HG02884 (cell line): Measurements from ENCODE around the gene CLPTM1.

Experiments
- ATAC-seq: cut with Tn5 transposase; IDR thresholded peaks from one replicate; pipeline ENCODE4 v1.9.1; 2021; ENCODE audit warnings: mild to moderate bottlenecking, moderate library complexity; ENCODE audit not compliant: unreplicated experiment

CLPTM1 gene

GRCh38 chr19:45005787-45006186, 50.6 kb downstream of the CLPTM1 start:
- no peak for ATAC-seq

GRCh38 chr19:45008552-45008951, 53.4 kb downstream of the CLPTM1 start:
- ATAC-seq: no peak

- no peak for ATAC-seq
Observed at GRCh38 chr19:45009625-45010255, 54.6 kb downstream of the CLPTM1 start.

GRCh38 chr19:45010306-45010705, 55.1 kb downstream of the CLPTM1 start:
- no peak for ATAC-seq

- no peak for ATAC-seq
Observed at GRCh38 chr19:45011959-45012358, 56.8 kb downstream of the CLPTM1 start.

- ATAC-seq: no peak
Observed at GRCh38 chr19:45016388-45017314, 61.5 kb downstream of the CLPTM1 start.

GRCh38 chr19:45019187-45019586, 64.0 kb downstream of the CLPTM1 start:
- ATAC-seq: no peak

- no peak for ATAC-seq
Observed at GRCh38 chr19:45020071-45020470, 64.9 kb downstream of the CLPTM1 start.

- no peak for ATAC-seq
Observed at GRCh38 chr19:45021971-45022370, 66.8 kb downstream of the CLPTM1 start.

- no peak for ATAC-seq
Observed at GRCh38 chr19:45023048-45023447, 67.9 kb downstream of the CLPTM1 start.

GRCh38 chr19:45025264-45025663, 70.1 kb downstream of the CLPTM1 start:
- ATAC-seq: no peak

GRCh38 chr19:45027371-45027770, 72.2 kb downstream of the CLPTM1 start:
- no peak for ATAC-seq

- ATAC-seq: no peak
Observed at GRCh38 chr19:45030825-45031224, 75.6 kb downstream of the CLPTM1 start.

- ATAC-seq: no peak
Observed at GRCh38 chr19:45032421-45032820, 77.2 kb downstream of the CLPTM1 start.

- no peak for ATAC-seq
Observed at GRCh38 chr19:45035755-45036154, 80.6 kb downstream of the CLPTM1 start.

- ATAC-seq: no peak
Observed at GRCh38 chr19:45037393-45038169, 82.4 kb downstream of the CLPTM1 start.

GRCh38 chr19:45038931-45039893, 84.0 kb downstream of the CLPTM1 start, which contains the start of gene CLASRP:
Gene CLASRP, plus strand, starts transcription at chr19:45039045. Its CDS starts 1,168 bp downstream, at chr19:45040213.
- ATAC-seq: peak; percentile 85

- ATAC-seq: no peak
Observed at GRCh38 chr19:45040059-45040771, 85.0 kb downstream of the CLPTM1 start.

GRCh38 chr19:45041125-45041524, 85.9 kb downstream of the CLPTM1 start:
- no peak for ATAC-seq
